ENCODE measurements around the gene PRTN3. TPM values are rescaled to one million over a fixed set of nuclear protein-coding genes. Genes with fewer than 3 reads are reported as not detected.

PRTN3 gene
- total and polyA plus RNA-seq, 4 donors, result 0.17 to 225 (median 1.7) TPM

GRCh38 chr19:829129-829758 lies 11.6 kb upstream of the PRTN3 start:
- H3K27ac ChIP-seq (ENCODE audit: low read depth in 1 of 2, low read length in 2 of 2), result no peak overlapping the region
- TF ChIP-seq FOXA1 (IDR thresholded peaks at IDR 0.05), result no peak
- no peak for TF ChIP-seq SP1 (IDR thresholded peaks at IDR 0.05)
- no peak for TF ChIP-seq RAD21 (IDR thresholded peaks at IDR 0.05)
- no peak for TF ChIP-seq FOXA2 (IDR thresholded peaks at IDR 0.05)
- no peak for TF ChIP-seq EGR1 (IDR thresholded peaks at IDR 0.05; ENCODE audit: low read depth in 2 of 2)
- TF ChIP-seq HNF4A (conservative IDR thresholded peaks at IDR 0.05), result no peak
- TF ChIP-seq GABPA (IDR thresholded peaks at IDR 0.05 in 1 of 2, conservative IDR thresholded peaks at IDR 0.05 in 1 of 2), result no peak
- no peak for TF ChIP-seq ZBTB33 (IDR thresholded peaks at IDR 0.05)
- no peak for TF ChIP-seq REST (IDR thresholded peaks at IDR 0.05)
- H3K9ac ChIP-seq (ENCODE audit: low read depth in 1 of 2, low read length in 2 of 2), result no peak overlapping the region
- H3K4me1 ChIP-seq (ENCODE audit: control insufficient read depth in 4 of 4, insufficient read depth in 4 of 4, low read length in 3 of 4), result peaks cover 0 to 1% (median 0%) of the 10 kb centered on the region in 4 donors
- no peaks in the 10 kb centered on the region for H3K27me3 ChIP-seq (ENCODE audit: control insufficient read depth in 4 of 4, insufficient read depth in 4 of 4, low read length in 3 of 4)
- no peak for DNase-seq (ENCODE audit: low spot score)
- WGBS, result 78% methylated on average over 18 of the region's 18 CpGs
- H3K9me3 ChIP-seq (ENCODE audit: control insufficient read depth in 4 of 4, low read length in 3 of 4), result no peaks in the 10 kb centered on the region
- H3K36me3 ChIP-seq (ENCODE audit: control insufficient read depth in 4 of 4, insufficient read depth in 3 of 4, low read depth in 1 of 4, low read length in 3 of 4), result no peaks in the 10 kb centered on the region
- no peak overlapping the region for H3K4me3 ChIP-seq (ENCODE audit: low read depth in 1 of 3, low read length in 3 of 3)

- Histone ChIP-seq H3K9me3 (ENCODE audit: control insufficient read depth in 4 of 4, low read length in 3 of 4) (no peaks in the 10 kb centered on the region), H3K36me3 (ENCODE audit: control insufficient read depth in 4 of 4, insufficient read depth in 3 of 4, low read depth in 1 of 4, low read length in 3 of 4) (no peaks in the 10 kb centered on the region), H3K9ac (ENCODE audit: low read depth in 1 of 2, low read length in 2 of 2) (no peak overlapping the region), H3K27me3 (ENCODE audit: control insufficient read depth in 4 of 4, insufficient read depth in 4 of 4, low read length in 3 of 4) (no peaks in the 10 kb centered on the region), H3K4me3 (ENCODE audit: low read depth in 1 of 3, low read length in 3 of 3) (no peak overlapping the region), H3K27ac (ENCODE audit: low read depth in 1 of 2, low read length in 2 of 2) (no peak overlapping the region), H3K4me1 (ENCODE audit: control insufficient read depth in 4 of 4, insufficient read depth in 4 of 4, low read length in 3 of 4) (no peaks in the 10 kb centered on the region)
- TF ChIP-seq REST (IDR thresholded peaks at IDR 0.05), result no peak
- no peak for TF ChIP-seq GABPA (IDR thresholded peaks at IDR 0.05 in 1 of 2, conservative IDR thresholded peaks at IDR 0.05 in 1 of 2)
- TF ChIP-seq FOXA2 (IDR thresholded peaks at IDR 0.05), result no peak
- TF ChIP-seq CTCF (IDR thresholded peaks at IDR 0.05; ENCODE audit: low read depth, low read length, missing input control), result no peak
- DNase-seq (ENCODE audit: low spot score), result no peak
- WGBS, result 50% methylated on average over 38 of the region's 38 CpGs
Measured at GRCh38 chr19:831407-832369, 9.1 kb upstream of the PRTN3 start.

Data from liver (tissue), 9 donors.